GM23338 (cell line): ENCODE data around the gene LCP2.

Experiments
- CREB1 ChIP-seq: fragments of 250-450 bp; sonication (Bioruptor Pico); IDR thresholded peaks from 2 replicates; pipeline ENCODE4 v1.5.0; 2020; ENCODE audit warnings: low read depth, mild to moderate bottlenecking, moderate library complexity
- CTCF ChIP-seq, 2 experiments: fragments of 200-600 bp in 1 of 2; sonication (generic) in 1 of 2; conservative IDR thresholded peaks; 2 replicates each; pipeline versions ENCODE4 v1.5.1 to v1.6.1; 2016 to 2017; ENCODE audit warnings: antibody characterized with exemption in 2 of 2, low read depth in 2 of 2, mild to moderate bottlenecking in 2 of 2, moderate library complexity in 1 of 2
- ETS1 ChIP-seq: IDR thresholded peaks from 2 replicates; pipeline ENCODE4 v1.6.1; 2016; ENCODE audit warnings: antibody characterized with exemption
- EZH2 ChIP-seq: fragments of 200-600 bp; sonication (generic); IDR thresholded peaks from one replicate; pipeline ENCODE4 v1.8.0; 2017; ENCODE audit warnings: antibody characterized with exemption, mild to moderate bottlenecking, low read depth; ENCODE audit not compliant: unreplicated experiment
- EZH2phosphoT487 ChIP-seq: fragments of 200-600 bp; sonication (generic); IDR thresholded peaks from one replicate; pipeline ENCODE4 v1.8.1; 2018; ENCODE audit warnings: antibody characterized with exemption; ENCODE audit not compliant: unreplicated experiment
- JUNB ChIP-seq: IDR thresholded peaks from one replicate; pipeline ENCODE4 v1.6.1; 2016; ENCODE audit warnings: antibody characterized with exemption; ENCODE audit not compliant: unreplicated experiment
- NANOG ChIP-seq: IDR thresholded peaks from 2 replicates; pipeline ENCODE4 v1.6.1; 2016; ENCODE audit warnings: antibody characterized with exemption, borderline replicate concordance
- POLR2AphosphoS5 ChIP-seq: IDR thresholded peaks from 2 replicates; pipeline ENCODE4 v1.6.1; 2016; ENCODE audit warnings: antibody characterized with exemption, low read depth
- REST ChIP-seq: IDR thresholded peaks from one replicate; pipeline ENCODE4 v1.6.1; 2018; ENCODE audit warnings: antibody characterized with exemption; ENCODE audit not compliant: unreplicated experiment
- ZNF114 ChIP-seq: fragments of 250-450 bp; sonication (Bioruptor Pico); IDR thresholded peaks from 2 replicates; pipeline ENCODE4 v1.5.0; 2020; ENCODE audit warnings: mild to moderate bottlenecking, moderate library complexity
- ZNF331 ChIP-seq: fragments of 250-450 bp; sonication (Bioruptor Pico); IDR thresholded peaks from 2 replicates; pipeline ENCODE4 v1.5.0; 2020; ENCODE audit warnings: low read depth, mild to moderate bottlenecking, moderate library complexity
- ZNF462 ChIP-seq: fragments of 250-450 bp; sonication (Bioruptor Pico); IDR thresholded peaks from 2 replicates; pipeline ENCODE4 v1.5.0; 2020; ENCODE audit warnings: mild to moderate bottlenecking, moderate library complexity

GRCh38 chr5:170289121-170289520 is 8.5 kb downstream of the LCP2 start:
- no peak for TF ChIP-seq CTCF (conservative IDR thresholded peaks at IDR 0.05; ENCODE audit: low read depth in 2 of 2)
- no peak for TF ChIP-seq EZH2
- TF ChIP-seq EZH2phosphoT487, result no peak
- TF ChIP-seq POLR2AphosphoS5, result no peak
- TF ChIP-seq REST, result no peak
- no peak for TF ChIP-seq NANOG
- no peak for TF ChIP-seq CREB1 (CRISPR knock-in tag)
- TF ChIP-seq ETS1, result no peak
- TF ChIP-seq ZNF114 (CRISPR knock-in tag), result no peak
- no peak for TF ChIP-seq JUNB
- no peak for TF ChIP-seq ZNF462 (CRISPR knock-in tag)
- no peak for TF ChIP-seq ZNF331 (CRISPR knock-in tag)
